Measurements from ENCODE around the gene GPR150.

GRCh38 chr5:95613514-95613913 is 6.4 kb upstream of the GPR150 start:
- no peak for TF ChIP-seq TAF1 (IDR thresholded peaks at IDR 0.05; ENCODE audit: borderline replicate concordance, low read depth, low read length)
- TF ChIP-seq POLR2A (IDR thresholded peaks at IDR 0.05; ENCODE audit: low read depth, low read length): no peak
- no peak for TF ChIP-seq POLR2AphosphoS5 (IDR thresholded peaks at IDR 0.05; ENCODE audit: low read depth, low read length)
